Neural crest cell (in vitro differentiated cells): ENCODE measurements around the gene ROPN1. TPM values are rescaled to one million over a fixed set of nuclear protein-coding genes. Genes with fewer than 3 reads are reported as not detected.

ENCODE experiments used
- DNase-seq: peaks from one replicate; pipeline ENCODE4 v3.0.0; 2021; ENCODE audit warnings: low read depth, mixed read lengths, low spot score
- H3K27ac Mint-ChIP-seq: one replicate; pipeline ENCODE4 v1.8.0; 2021; ENCODE audit warnings: mild to moderate bottlenecking, mixed read lengths; ENCODE audit not compliant: unreplicated experiment
- H3K27me3 Mint-ChIP-seq: 2 replicates; pipeline ENCODE4 v1.8.0; 2021; ENCODE audit warnings: low read depth, mild to moderate bottlenecking, mixed read lengths
- H3K36me3 Mint-ChIP-seq: 2 replicates; pipeline ENCODE4 v1.8.0; 2021; ENCODE audit warnings: low read depth, mild to moderate bottlenecking, mixed read lengths
- H3K4me1 Mint-ChIP-seq: 2 replicates; pipeline ENCODE4 v1.8.0; 2021; ENCODE audit warnings: mixed read lengths
- H3K4me3 Mint-ChIP-seq: one replicate; pipeline ENCODE4 v1.8.0; 2021; ENCODE audit warnings: mild to moderate bottlenecking, mixed read lengths
- H3K9me3 Mint-ChIP-seq: 2 replicates; pipeline ENCODE4 v1.8.0; 2021; ENCODE audit warnings: mixed read lengths
- total RNA-seq: library from RNA; stranded (reverse); gene quantifications from 2 replicates; pipeline ENCODE4 v1.2.1, GENCODE V29; 2021
- TF ChIP-seq, protein P1 (sequence below): fragments of 200-600 bp; sonication (generic); conservative IDR thresholded peaks from 2 replicates; pipeline ENCODE4 v1.5.0; 2021; ENCODE audit warnings: antibody characterized with exemption, mild to moderate bottlenecking

The ROPN1 gene
- total RNA-seq, 1 donor from 2014 or later, result not detected

DNA sequence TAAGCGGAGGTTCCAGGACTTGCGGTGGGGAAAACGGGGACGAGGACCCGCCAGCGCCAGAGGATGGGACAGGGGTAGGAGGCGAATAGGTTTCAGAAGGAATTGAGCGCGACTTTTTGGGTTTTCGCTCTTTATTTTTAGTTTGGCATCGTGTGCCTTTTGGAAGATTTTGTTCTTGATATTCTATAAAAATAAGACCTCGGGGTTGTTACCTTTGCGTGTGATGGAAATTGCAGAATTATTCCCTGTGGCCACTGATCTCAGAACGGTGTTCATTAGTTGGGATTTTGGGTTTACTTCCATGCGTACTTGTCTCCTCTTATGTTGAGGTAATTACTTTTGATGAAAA is 30.4 kb downstream of the ROPN1 start:
- TF ChIP-seq, protein P1, sequence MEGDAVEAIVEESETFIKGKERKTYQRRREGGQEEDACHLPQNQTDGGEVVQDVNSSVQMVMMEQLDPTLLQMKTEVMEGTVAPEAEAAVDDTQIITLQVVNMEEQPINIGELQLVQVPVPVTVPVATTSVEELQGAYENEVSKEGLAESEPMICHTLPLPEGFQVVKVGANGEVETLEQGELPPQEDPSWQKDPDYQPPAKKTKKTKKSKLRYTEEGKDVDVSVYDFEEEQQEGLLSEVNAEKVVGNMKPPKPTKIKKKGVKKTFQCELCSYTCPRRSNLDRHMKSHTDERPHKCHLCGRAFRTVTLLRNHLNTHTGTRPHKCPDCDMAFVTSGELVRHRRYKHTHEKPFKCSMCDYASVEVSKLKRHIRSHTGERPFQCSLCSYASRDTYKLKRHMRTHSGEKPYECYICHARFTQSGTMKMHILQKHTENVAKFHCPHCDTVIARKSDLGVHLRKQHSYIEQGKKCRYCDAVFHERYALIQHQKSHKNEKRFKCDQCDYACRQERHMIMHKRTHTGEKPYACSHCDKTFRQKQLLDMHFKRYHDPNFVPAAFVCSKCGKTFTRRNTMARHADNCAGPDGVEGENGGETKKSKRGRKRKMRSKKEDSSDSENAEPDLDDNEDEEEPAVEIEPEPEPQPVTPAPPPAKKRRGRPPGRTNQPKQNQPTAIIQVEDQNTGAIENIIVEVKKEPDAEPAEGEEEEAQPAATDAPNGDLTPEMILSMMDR, result no peak
- Mint-ChIP-seq H3K36me3 (peaks cover 3% of the 10 kb centered on the region), H3K27ac (peak overlapping the region; percentile 100), H3K4me1 (peaks cover 36% of the 10 kb centered on the region), H3K4me3 (peak overlapping the region; percentile 100), H3K27me3 (peaks cover 15% of the 10 kb centered on the region), H3K9me3 (peaks cover 3% of the 10 kb centered on the region)
- no peak for DNase-seq

DNA sequence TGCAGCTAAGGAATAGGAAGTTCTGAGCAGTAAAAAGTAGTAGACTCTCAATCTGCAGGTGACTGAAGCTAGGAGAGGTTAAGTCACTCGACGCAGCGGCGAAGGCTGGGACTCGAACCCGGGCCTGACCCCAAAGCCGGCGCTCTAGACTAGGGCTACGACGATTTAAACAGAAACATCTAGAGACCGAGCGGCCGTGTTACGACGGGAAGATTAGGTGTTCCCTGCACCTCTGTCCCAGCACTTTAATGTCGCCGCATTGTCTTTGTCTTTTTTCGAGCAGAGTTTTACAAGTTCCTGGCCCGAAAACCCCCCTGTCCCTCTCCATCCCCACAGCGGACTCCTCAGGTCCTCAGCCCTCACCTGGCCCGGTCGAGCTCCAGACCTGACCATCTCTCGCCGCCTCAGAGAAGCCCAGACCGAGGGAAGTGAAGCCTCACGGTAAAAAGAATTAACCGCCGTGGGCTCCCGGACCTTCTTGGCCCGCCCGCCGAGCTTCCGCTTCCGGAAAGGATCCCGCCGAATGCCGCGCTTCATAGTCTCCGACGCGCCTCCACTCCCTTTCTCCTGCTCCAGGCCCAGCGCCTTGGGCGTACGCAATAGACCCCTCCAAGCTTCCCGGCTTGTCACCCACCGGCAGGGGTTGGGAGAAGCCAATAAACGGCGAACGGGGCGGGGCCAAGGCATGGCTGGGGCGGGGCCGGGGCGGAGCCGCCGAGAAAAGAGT is 31.0 kb downstream of the ROPN1 start, which contains the start of gene CCDC14:
CCDC14 (minus strand) TSS at position 449 of the 727 bp plus-strand sequence; CDS start at position 393, 56 bp downstream.
- peak within 1 kb of the TSS; percentile 100 for H3K4me3 Mint-ChIP-seq
- peaks cover 3% of the 10 kb centered on the region for H3K9me3 Mint-ChIP-seq
- DNase-seq, result peak; percentile 92
- peak within 1 kb of the TSS; percentile 100 for H3K27ac Mint-ChIP-seq
- H3K4me1 Mint-ChIP-seq, result peaks cover 36% of the 10 kb centered on the region
- H3K36me3 Mint-ChIP-seq, result peaks cover 3% of the 10 kb centered on the region
- H3K27me3 Mint-ChIP-seq, result peaks cover 15% of the 10 kb centered on the region
- TF ChIP-seq, protein P1, result no peak

DNA sequence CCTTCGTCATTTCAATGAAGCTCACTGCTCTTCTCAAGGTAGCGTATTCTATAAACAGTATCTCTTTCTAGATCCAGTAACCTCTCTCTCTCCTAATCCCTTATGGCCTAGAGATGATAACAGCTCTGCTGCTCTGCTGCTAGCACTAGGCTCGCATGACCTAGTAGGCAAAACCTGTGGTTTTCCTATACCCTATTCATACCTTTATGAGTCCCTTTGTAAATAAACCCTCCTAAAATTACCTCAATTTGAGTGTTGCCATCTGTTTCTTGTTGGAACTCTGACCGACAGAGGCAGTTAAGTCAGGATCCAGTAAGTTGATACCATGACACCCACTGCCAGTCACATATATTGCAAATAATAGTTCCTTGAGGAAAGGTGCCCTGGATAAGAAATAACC is 38.2 kb downstream of the ROPN1 start:
- H3K27ac Mint-ChIP-seq, result no peak overlapping the region
- no peak for DNase-seq
- peaks cover 11% of the 10 kb centered on the region for H3K4me1 Mint-ChIP-seq
- no peaks in the 10 kb centered on the region for H3K27me3 Mint-ChIP-seq
- no peaks in the 10 kb centered on the region for H3K9me3 Mint-ChIP-seq
- TF ChIP-seq, protein P1, result no peak
- peaks cover 24% of the 10 kb centered on the region for H3K36me3 Mint-ChIP-seq
- H3K4me3 Mint-ChIP-seq, result no peak overlapping the region

DNA sequence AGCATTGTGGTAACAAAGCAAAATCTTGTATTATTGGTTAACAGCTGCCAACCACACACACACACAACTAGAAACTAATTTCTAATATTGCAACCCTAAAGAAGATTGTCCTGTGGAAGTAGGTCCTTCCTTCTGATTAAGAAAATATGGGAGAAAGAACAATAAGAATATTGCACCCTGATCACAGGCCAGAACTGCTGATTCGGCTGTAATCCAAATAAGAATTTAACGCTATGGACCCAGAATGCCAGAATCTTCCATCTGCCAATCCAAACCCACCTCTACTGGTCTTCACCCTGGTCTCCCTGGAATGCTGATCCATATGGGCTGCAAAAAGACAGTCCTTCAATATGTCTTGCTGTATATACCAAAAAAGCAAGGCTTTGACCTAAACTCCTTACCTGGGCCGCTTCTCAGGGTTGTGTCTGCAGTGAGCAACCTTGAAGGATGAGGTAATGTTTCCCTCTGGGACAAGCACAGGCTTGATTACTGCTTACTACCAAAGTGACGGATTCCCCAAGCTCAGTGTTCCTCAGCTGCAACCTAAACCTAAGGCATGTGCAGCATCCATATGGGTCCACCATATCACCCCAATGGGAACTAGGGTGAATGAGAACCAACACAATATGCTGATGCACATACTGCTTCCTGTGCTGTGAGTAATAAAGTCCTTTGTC is 38.9 kb downstream of the ROPN1 start:
- no peak overlapping the region for H3K27ac Mint-ChIP-seq
- peaks cover 24% of the 10 kb centered on the region for H3K36me3 Mint-ChIP-seq
- H3K27me3 Mint-ChIP-seq, result no peaks in the 10 kb centered on the region
- DNase-seq, result no peak
- no peaks in the 10 kb centered on the region for H3K9me3 Mint-ChIP-seq
- TF ChIP-seq, protein P1, result no peak
- no peak overlapping the region for H3K4me3 Mint-ChIP-seq
- H3K4me1 Mint-ChIP-seq, result peaks cover 3% of the 10 kb centered on the region

DNA sequence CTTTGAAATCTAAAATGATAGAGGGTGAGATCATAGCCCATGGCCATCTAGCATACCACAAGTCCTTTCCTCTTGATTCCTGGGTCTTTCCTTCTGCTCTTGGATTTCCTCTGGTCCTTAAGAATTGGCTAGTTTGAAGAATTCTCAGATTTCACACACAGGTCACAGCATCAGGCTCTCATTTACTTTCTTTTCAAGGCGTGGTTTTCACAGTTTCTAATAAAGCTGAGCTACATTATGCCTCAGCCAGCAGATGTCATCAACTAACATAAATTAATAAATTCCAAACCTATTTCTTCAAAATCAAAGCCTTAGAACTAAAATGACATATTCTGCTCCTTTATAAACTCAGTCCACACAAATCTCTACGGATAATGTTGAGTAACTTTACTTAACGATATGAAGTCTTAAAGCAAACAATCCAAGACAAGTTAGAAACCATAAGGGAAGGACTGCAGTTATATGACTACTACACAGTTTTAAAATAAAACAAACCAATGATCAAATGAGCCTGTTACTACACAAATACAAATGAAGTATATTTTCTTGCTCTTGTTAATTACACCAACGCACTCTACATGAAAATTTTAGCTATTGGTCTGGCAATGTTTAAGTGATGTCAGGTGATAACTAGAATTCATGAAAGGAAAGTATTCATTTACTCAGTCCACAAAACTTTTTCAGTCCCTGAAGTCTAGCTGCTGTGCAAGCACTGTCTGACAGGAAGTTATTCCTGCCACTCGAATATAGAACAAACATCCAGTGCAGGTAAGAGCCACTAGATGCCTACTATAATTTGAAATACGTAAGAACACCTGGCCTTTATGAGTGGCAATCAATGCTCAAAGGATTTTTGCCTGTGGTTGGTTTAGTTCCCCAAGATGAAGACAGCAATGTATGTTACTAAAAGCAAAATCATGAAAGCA is 40.1 kb downstream of the ROPN1 start:
- no peak overlapping the region for H3K4me3 Mint-ChIP-seq
- DNase-seq, result no peak
- no peaks in the 10 kb centered on the region for H3K27me3 Mint-ChIP-seq
- H3K27ac Mint-ChIP-seq, result no peak overlapping the region
- H3K4me1 Mint-ChIP-seq, result no peaks in the 10 kb centered on the region
- TF ChIP-seq, protein P1, result no peak
- no peaks in the 10 kb centered on the region for H3K9me3 Mint-ChIP-seq
- H3K36me3 Mint-ChIP-seq, result peaks cover 25% of the 10 kb centered on the region
